Fibroblast of lung (primary cell): ENCODE results near the gene SFT2D1. TPM values are rescaled to one million over a fixed set of nuclear protein-coding genes. Genes with fewer than 3 reads are reported as not detected.

Experiments
- DNase-seq, 2 donors: peaks; one replicate each; pipeline versions ENCODE4 v3.0.0 to v3.0.0-alpha.2; 2010; ENCODE audit warnings: low read depth in 2 of 2
- H2AFZ ChIP-seq: 2 replicates; pipeline ENCODE4 v1.5.1; 2012; ENCODE audit warnings: low read length, control low read depth, inconsistent platforms
- H3K27ac ChIP-seq: 2 replicates; pipeline ENCODE4 v1.5.1; 2011; ENCODE audit warnings: low read length, control low read depth; ENCODE audit not compliant: insufficient read depth
- H3K27me3 ChIP-seq: 2 replicates; pipeline ENCODE4 v1.5.1; 2011; ENCODE audit warnings: mild to moderate bottlenecking, low read length; ENCODE audit not compliant: control insufficient read depth, insufficient read depth
- H3K36me3 ChIP-seq: 2 replicates; pipeline ENCODE4 v1.5.1; 2011; ENCODE audit warnings: low read length; ENCODE audit not compliant: control insufficient read depth, insufficient read depth
- H3K4me1 ChIP-seq: 2 replicates; pipeline ENCODE4 v1.5.1; 2011; ENCODE audit warnings: low read length; ENCODE audit not compliant: control insufficient read depth, insufficient read depth; ENCODE audit errors: extremely low read depth
- H3K4me2 ChIP-seq: 2 replicates; pipeline ENCODE4 v1.5.1; 2011; ENCODE audit warnings: low read length, control low read depth; ENCODE audit not compliant: insufficient read depth; ENCODE audit errors: extremely low read depth
- H3K4me3 ChIP-seq, 4 experiments: fragments of 200-600 bp in 1 of 4; sonication (generic) in 1 of 4; replicated peaks in 1 of 4; 2 replicates each; pipeline ENCODE4 v1.5.1; 2011 to 2016; ENCODE audit warnings: low read length in 4 of 4, low read depth in 3 of 4, mild to moderate bottlenecking in 3 of 4, control low read depth in 2 of 4, inconsistent platforms in 1 of 4, mixed read lengths in 1 of 4; ENCODE audit not compliant: insufficient read depth in 1 of 4; ENCODE audit errors: control extremely low read depth in 1 of 4
- H3K79me2 ChIP-seq: 2 replicates; pipeline ENCODE4 v1.5.1; 2012; ENCODE audit warnings: mild to moderate bottlenecking, low read length, inconsistent platforms; ENCODE audit not compliant: control insufficient read depth, insufficient read depth
- H3K9ac ChIP-seq: 2 replicates; pipeline ENCODE4 v1.5.1; 2011; ENCODE audit warnings: mild to moderate bottlenecking, low read length, control low read depth; ENCODE audit not compliant: insufficient read depth
- H3K9me3 ChIP-seq: 2 replicates; pipeline ENCODE4 v1.5.1; 2012; ENCODE audit warnings: low read depth, low read length; ENCODE audit not compliant: control insufficient read depth, insufficient read depth
- H4K20me1 ChIP-seq: 2 replicates; pipeline ENCODE4 v1.5.1; 2011; ENCODE audit warnings: low read length; ENCODE audit not compliant: control insufficient read depth, insufficient read depth; ENCODE audit errors: extremely low read depth
- EZH2 ChIP-seq: IDR thresholded peaks from 2 replicates; pipeline ENCODE4 v1.5.1; 2012; ENCODE audit warnings: low read length, control low read depth, mild to moderate bottlenecking; ENCODE audit errors: missing control alignments
- polyA plus RNA-seq, 2 donors: library from polyadenylated mRNA; depleted of rRNA in 1 of 2; stranded (reverse) in 1 of 2; unstranded in 1 of 2; fragments of >200 nt; gene quantifications; 2 replicates each; pipeline ENCODE4 v1.2.1, GENCODE V29; 2011 to 2012; ENCODE audit warnings: missing spikeins in 1 of 2
- total RNA-seq: library from RNA; depleted of rRNA; stranded (reverse); fragments of >200 nt; gene quantifications from 2 replicates; pipeline ENCODE4 v1.2.1, GENCODE V29; 2014
- TF ChIP-seq, protein P1 (sequence below), 2 donors: IDR thresholded peaks in 1 of 2; conservative IDR thresholded peaks in 1 of 2; 1 replicate in 1 of 2; 2 replicates in 1 of 2; pipeline ENCODE4 v1.5.1; 2011 to 2012; ENCODE audit warnings: low read length in 2 of 2, control low read depth in 1 of 2, inconsistent platforms in 1 of 2, low read depth in 1 of 2, mild to moderate bottlenecking in 1 of 2

The SFT2D1 gene
- total and polyA plus RNA-seq, 2 donors (not counting 1 experiment from before 2014, with no cell fraction given): 34.8 to 86.0 TPM

- H3K9me3 ChIP-seq: no peaks in the 10 kb centered on the region
- H3K4me3 ChIP-seq: no peak overlapping the region
- peaks cover 41% of the 10 kb centered on the region for H3K79me2 ChIP-seq
- H3K27me3 ChIP-seq: no peaks in the 10 kb centered on the region
- H3K36me3 ChIP-seq: peaks cover 2% of the 10 kb centered on the region
- no peak for TF ChIP-seq EZH2
- TF ChIP-seq, protein P1, sequence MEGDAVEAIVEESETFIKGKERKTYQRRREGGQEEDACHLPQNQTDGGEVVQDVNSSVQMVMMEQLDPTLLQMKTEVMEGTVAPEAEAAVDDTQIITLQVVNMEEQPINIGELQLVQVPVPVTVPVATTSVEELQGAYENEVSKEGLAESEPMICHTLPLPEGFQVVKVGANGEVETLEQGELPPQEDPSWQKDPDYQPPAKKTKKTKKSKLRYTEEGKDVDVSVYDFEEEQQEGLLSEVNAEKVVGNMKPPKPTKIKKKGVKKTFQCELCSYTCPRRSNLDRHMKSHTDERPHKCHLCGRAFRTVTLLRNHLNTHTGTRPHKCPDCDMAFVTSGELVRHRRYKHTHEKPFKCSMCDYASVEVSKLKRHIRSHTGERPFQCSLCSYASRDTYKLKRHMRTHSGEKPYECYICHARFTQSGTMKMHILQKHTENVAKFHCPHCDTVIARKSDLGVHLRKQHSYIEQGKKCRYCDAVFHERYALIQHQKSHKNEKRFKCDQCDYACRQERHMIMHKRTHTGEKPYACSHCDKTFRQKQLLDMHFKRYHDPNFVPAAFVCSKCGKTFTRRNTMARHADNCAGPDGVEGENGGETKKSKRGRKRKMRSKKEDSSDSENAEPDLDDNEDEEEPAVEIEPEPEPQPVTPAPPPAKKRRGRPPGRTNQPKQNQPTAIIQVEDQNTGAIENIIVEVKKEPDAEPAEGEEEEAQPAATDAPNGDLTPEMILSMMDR (conservative IDR thresholded peaks at IDR 0.05 in 1 of 2, IDR thresholded peaks at IDR 0.05 in 1 of 2; ENCODE audit: low read depth in 1 of 2, low read length in 2 of 2): no peak
- no peaks in the 10 kb centered on the region for H4K20me1 ChIP-seq
- H3K4me1 ChIP-seq: no peaks in the 10 kb centered on the region
- no peak overlapping the region for H3K27ac ChIP-seq
- DNase-seq: no peak
- H2AFZ ChIP-seq: no peak overlapping the region
- no peak overlapping the region for H3K9ac ChIP-seq
- H3K4me2 ChIP-seq: no peak overlapping the region
These were observed 10.6 kb downstream of the SFT2D1 start for GRCh38 chr6:166331503-166332415.

GRCh38 chr6:166330612-166331011 is 11.7 kb downstream of the SFT2D1 start:
- H3K27ac ChIP-seq: no peak overlapping the region
- no peak overlapping the region for H2AFZ ChIP-seq
- no peaks in the 10 kb centered on the region for H4K20me1 ChIP-seq
- H3K36me3 ChIP-seq: peaks cover 4% of the 10 kb centered on the region
- H3K4me1 ChIP-seq: no peaks in the 10 kb centered on the region
- TF ChIP-seq EZH2: no peak
- TF ChIP-seq, protein P1 (conservative IDR thresholded peaks at IDR 0.05 in 1 of 2, IDR thresholded peaks at IDR 0.05 in 1 of 2; ENCODE audit: low read depth in 1 of 2, low read length in 2 of 2): peak in 1 of 2 donors; percentile 14
- peak; percentile 26 to 42 for DNase-seq
- H3K27me3 ChIP-seq: no peaks in the 10 kb centered on the region
- no peak overlapping the region for H3K9ac ChIP-seq
- no peaks in the 10 kb centered on the region for H3K9me3 ChIP-seq
- H3K79me2 ChIP-seq: peaks cover 36% of the 10 kb centered on the region
- H3K4me2 ChIP-seq: no peak overlapping the region
- no peak overlapping the region for H3K4me3 ChIP-seq

DNA sequence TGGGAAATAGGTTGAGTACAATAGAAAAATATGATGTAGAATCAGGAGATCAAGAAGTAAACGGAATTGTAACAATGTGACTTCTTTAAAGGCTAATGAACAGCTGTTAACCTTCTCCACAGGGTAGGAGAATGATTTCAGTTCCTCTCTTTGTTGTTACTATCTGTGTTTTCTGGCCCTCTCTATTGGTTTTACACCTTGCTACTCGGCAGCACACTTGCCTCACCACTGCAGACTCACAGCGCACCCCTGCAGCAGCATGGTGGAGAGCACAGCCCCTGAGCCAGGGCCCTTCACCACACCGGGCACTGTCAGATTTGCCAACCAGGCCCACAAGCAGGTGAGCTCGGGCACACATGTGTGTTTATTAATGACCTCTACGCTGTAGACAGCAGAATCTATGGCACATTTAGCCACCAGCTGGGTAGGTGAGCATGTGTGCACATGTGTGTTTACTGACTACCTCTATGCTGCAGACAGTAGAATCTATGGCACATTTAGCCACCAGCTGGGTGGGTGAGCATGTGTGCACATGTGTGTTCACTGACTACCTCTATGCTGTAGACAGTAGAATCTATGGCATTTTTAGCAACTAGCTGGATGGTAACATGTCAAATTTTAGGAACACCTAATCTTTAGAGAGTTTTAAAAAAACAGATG is 16.8 kb downstream of the SFT2D1 start:
- Histone ChIP-seq H3K79me2 (peaks cover 12% of the 10 kb centered on the region), H3K4me2 (no peak overlapping the region), H3K27ac (no peak overlapping the region), H3K36me3 (peaks cover 8% of the 10 kb centered on the region), H2AFZ (no peak overlapping the region), H3K9ac (no peak overlapping the region), H3K4me3 (no peak overlapping the region), H3K9me3 (no peaks in the 10 kb centered on the region), H3K4me1 (no peaks in the 10 kb centered on the region), H3K27me3 (no peaks in the 10 kb centered on the region), H4K20me1 (no peaks in the 10 kb centered on the region)
- no peak for DNase-seq
- TF ChIP-seq, protein P1 (conservative IDR thresholded peaks at IDR 0.05 in 1 of 2, IDR thresholded peaks at IDR 0.05 in 1 of 2; ENCODE audit: low read depth in 1 of 2, low read length in 2 of 2): no peak
- no peak for TF ChIP-seq EZH2
